GM11168 (cell line): ENCODE measurements around the gene HYAL1.
"Not testable (repeated sequence)": the region's sequence is repeated elsewhere in the genome, so short reads cannot be mapped to it uniquely, and the experiment has no call there.

Experiments used
- in situ Hi-C: fragments of 300-500 bp; cut with MboI; formaldehyde crosslinking; loops from one replicate; pipeline ENCODE4 v1.12.0; 2022; ENCODE audit warnings: low sequenced_read_pairs; ENCODE audit not compliant: unreplicated experiment

Gene HYAL1

GRCh38 chr3:50319894-50320625 lies 16.7 kb upstream of the HYAL1 start:
- in situ Hi-C loops = no loop called here

GRCh38 chr3:50319181-50319893 lies 16.0 kb upstream of the HYAL1 start:
- in situ Hi-C loops = no loop called here

GRCh38 chr3:50318615-50319014 lies 15.2 kb upstream of the HYAL1 start:
- in situ Hi-C loops = no loop called here

- in situ Hi-C loops = no loop called here
Observed at GRCh38 chr3:50318163-50318562, 14.8 kb upstream of the HYAL1 start.

GRCh38 chr3:50317300-50317699 lies 13.9 kb upstream of the HYAL1 start:
- in situ Hi-C loops = no loop called here

- in situ Hi-C loops = no loop called here
Observed at GRCh38 chr3:50316657-50317242, 13.4 kb upstream of the HYAL1 start.

- in situ Hi-C loops = no loop called here
Observed at GRCh38 chr3:50314816-50315215, 11.4 kb upstream of the HYAL1 start.

GRCh38 chr3:50314342-50314741 lies 11.0 kb upstream of the HYAL1 start:
- in situ Hi-C loops = no loop called here

GRCh38 chr3:50312041-50312440 lies 8.7 kb upstream of the HYAL1 start:
- in situ Hi-C loops = not testable (repeated sequence)

GRCh38 chr3:50304601-50305000 lies 1.2 kb upstream of the HYAL1 start:
- in situ Hi-C loops = no loop called here

GRCh38 chr3:50302095-50303012 lies 1.0 kb downstream of the HYAL1 start:
- in situ Hi-C loops = no loop called here

- in situ Hi-C loops = no loop called here
Observed at GRCh38 chr3:50300681-50301254, 2.6 kb downstream of the HYAL1 start.

GRCh38 chr3:50299929-50300680 lies 3.3 kb downstream of the HYAL1 start:
- in situ Hi-C loops = no loop called here

GRCh38 chr3:50299638-50299928 lies 3.8 kb downstream of the HYAL1 start:
- in situ Hi-C loops = no loop called here

- in situ Hi-C loops = no loop called here
Observed at GRCh38 chr3:50298836-50299637, 4.3 kb downstream of the HYAL1 start, which contains the start of the genes HYAL3 and NAA80. HYAL3 (minus strand) TSS chr3:50299405; CDS start chr3:50295602, 3,803 bp downstream. NAA80 (minus strand) TSS chr3:50299405; CDS start chr3:50297463, 1,942 bp downstream.

GRCh38 chr3:50297896-50298725 lies 5.3 kb downstream of the HYAL1 start:
- in situ Hi-C loops = no loop called here

GRCh38 chr3:50297384-50297775 lies 6.0 kb downstream of the HYAL1 start:
- in situ Hi-C loops = no loop called here
